ENCODE measurements around the gene PI4K2B. TPM values are rescaled to one million over a fixed set of nuclear protein-coding genes. Genes with fewer than 3 reads are reported as not detected.

Gene PI4K2B
- total and polyA plus RNA-seq, 2 of the 13 experiments (the other 11 are each of a cell fraction or from before 2014, with no cell fraction given) = 6.9 to 25.8 TPM

DNA sequence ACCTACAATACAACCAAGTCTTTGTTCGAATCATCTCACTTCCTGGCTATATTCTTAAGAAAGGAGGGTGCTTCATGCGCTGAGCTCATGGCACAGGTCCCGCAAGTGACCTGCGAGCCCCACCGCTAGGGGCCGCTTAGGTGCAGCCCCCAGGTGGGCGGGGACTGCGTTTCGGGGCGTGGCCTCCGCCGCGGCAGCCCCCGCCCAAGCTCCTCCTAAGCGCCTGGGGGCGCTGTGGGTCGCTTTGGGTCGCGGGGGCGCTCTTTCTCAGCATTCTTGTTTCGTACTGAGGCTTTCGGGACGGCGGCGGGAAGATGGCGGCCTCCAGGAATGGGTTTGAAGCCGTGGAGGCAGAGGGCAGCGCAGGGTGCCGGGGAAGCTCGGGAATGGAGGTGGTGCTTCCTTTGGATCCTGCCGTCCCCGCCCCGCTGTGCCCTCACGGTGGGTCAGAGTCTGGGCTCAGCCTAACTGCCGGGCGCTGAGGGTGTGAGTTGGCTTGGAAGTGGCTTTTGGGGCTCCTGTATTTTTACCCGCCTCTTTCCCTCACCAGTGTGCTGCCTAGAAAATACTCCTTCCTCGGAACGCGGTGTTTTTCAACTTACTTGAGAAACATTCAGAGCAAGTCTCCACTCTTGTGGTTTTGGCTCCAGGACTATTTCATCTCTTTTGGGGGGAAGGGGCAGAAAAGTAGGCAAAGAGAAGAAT is 78.8 kb downstream of the PI4K2B start, which contains the start of gene ZCCHC4 (continued):
- TF ChIP-seq TEF (CRISPR knock-in tag; IDR thresholded peaks at IDR 0.05) (no peak), TRIM22 (IDR thresholded peaks at IDR 0.05) (no peak), ZFX (CRISPR knock-in tag; IDR thresholded peaks at IDR 0.05; ENCODE audit: low read depth) (0 out of 2 replicates have a peak, but pooled peaks have one; percentile 34), SP140L (CRISPR knock-in tag; IDR thresholded peaks at IDR 0.05; ENCODE audit: borderline replicate concordance) (peak; percentile 68; the same call in 1 of the 2 replicates), ZNF639 (CRISPR knock-in tag; conservative IDR thresholded peaks at IDR 0.05) (peak; percentile 97), RFX3 (CRISPR knock-in tag; IDR thresholded peaks at IDR 0.05) (no peak), IRF1 (CRISPR knock-in tag; IDR thresholded peaks at IDR 0.05; ENCODE audit: low read depth) (no peak), GATA4 (IDR thresholded peaks at IDR 0.05; ENCODE audit: borderline replicate concordance, low read depth) (no peak), POLR2AphosphoS2 (IDR thresholded peaks at IDR 0.05; ENCODE audit: low read depth, low read length) (no peak), ZNF891 (CRISPR knock-in tag; IDR thresholded peaks at IDR 0.05) (no peak), PBX3 (CRISPR knock-in tag; IDR thresholded peaks at IDR 0.05; ENCODE audit: borderline replicate concordance) (no peak), ZNF83 (CRISPR knock-in tag; IDR thresholded peaks at IDR 0.05; ENCODE audit: borderline replicate concordance) (no peak), CSRNP1 (CRISPR knock-in tag; IDR thresholded peaks at IDR 0.05) (no peak; the same call in 1 of the 2 replicates), ZSCAN21 (CRISPR knock-in tag; IDR thresholded peaks at IDR 0.05; ENCODE audit: borderline replicate concordance) (0 out of 2 replicates have a peak, but pooled peaks have one; percentile 31), HCFC1 (IDR thresholded peaks at IDR 0.05; ENCODE audit: low read depth, low read length) (peak; percentile 71), ZNF761 (CRISPR knock-in tag; conservative IDR thresholded peaks at IDR 0.05) (peak; percentile 75; the same call in 1 of the 2 replicates), ZNF230 (CRISPR knock-in tag; IDR thresholded peaks at IDR 0.05) (peak; percentile 69; the same call in 1 of the 2 replicates), BRCA1 (CRISPR knock-in tag; IDR thresholded peaks at IDR 0.05) (0 out of 2 replicates have a peak, but pooled peaks have one; percentile 70), NFKB2 (CRISPR knock-in tag; IDR thresholded peaks at IDR 0.05; ENCODE audit: borderline replicate concordance) (peak; percentile 93; the same call in 1 of the 2 replicates), ZBTB8A (CRISPR knock-in tag; IDR thresholded peaks at IDR 0.05; ENCODE audit: borderline replicate concordance, low read depth) (no peak)
- TF ChIP-seq, protein P1, sequence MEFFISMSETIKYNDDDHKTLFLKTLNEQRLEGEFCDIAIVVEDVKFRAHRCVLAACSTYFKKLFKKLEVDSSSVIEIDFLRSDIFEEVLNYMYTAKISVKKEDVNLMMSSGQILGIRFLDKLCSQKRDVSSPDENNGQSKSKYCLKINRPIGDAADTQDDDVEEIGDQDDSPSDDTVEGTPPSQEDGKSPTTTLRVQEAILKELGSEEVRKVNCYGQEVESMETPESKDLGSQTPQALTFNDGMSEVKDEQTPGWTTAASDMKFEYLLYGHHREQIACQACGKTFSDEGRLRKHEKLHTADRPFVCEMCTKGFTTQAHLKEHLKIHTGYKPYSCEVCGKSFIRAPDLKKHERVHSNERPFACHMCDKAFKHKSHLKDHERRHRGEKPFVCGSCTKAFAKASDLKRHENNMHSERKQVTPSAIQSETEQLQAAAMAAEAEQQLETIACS (CRISPR knock-in tag; IDR thresholded peaks at IDR 0.05) = no peak

Measured in HepG2 (cell line).